NK-92 (cell line): ENCODE measurements around the gene CCIN.
"Not testable (repeated sequence)": the region's sequence is repeated elsewhere in the genome, so short reads cannot be mapped to it uniquely, and the experiment has no call there.

ENCODE experiments used
- DNase-seq: peaks from one replicate; lab custom pipeline; 2025; ENCODE audit not compliant: unreplicated experiment; lab: John Stamatoyannopoulos, UW

Gene CCIN

GRCh38 chr9:36158122-36158521, 11.1 kb upstream of the CCIN start:
- no peak for DNase-seq

GRCh38 chr9:36158917-36159316, 10.3 kb upstream of the CCIN start:
- no peak for DNase-seq

- not testable (repeated sequence) for DNase-seq
Measured at GRCh38 chr9:36159509-36159908, 9.7 kb upstream of the CCIN start.

- DNase-seq, result not testable (repeated sequence)
Measured at GRCh38 chr9:36160126-36160525, 9.1 kb upstream of the CCIN start.

- DNase-seq, result no peak
Measured at GRCh38 chr9:36161187-36161586, 8.0 kb upstream of the CCIN start.

- DNase-seq, result no peak
Measured at GRCh38 chr9:36162211-36162738, 6.9 kb upstream of the CCIN start.

GRCh38 chr9:36163049-36163785, 6.0 kb upstream of the CCIN start:
- no peak for DNase-seq

GRCh38 chr9:36163786-36164170, 5.4 kb upstream of the CCIN start:
- DNase-seq, result no peak

- no peak for DNase-seq
Measured at GRCh38 chr9:36164372-36164771, 4.8 kb upstream of the CCIN start.

- DNase-seq, result no peak
Measured at GRCh38 chr9:36164989-36165388, 4.2 kb upstream of the CCIN start.

GRCh38 chr9:36165826-36166167, 3.4 kb upstream of the CCIN start:
- no peak for DNase-seq

- no peak for DNase-seq
Measured at GRCh38 chr9:36166168-36166927, 2.8 kb upstream of the CCIN start.

- DNase-seq, result no peak
Measured at GRCh38 chr9:36169708-36170107, 520 bp downstream of the CCIN start.

- no peak for DNase-seq
Measured at GRCh38 chr9:36170531-36170930, 1.3 kb downstream of the CCIN start.

GRCh38 chr9:36173861-36174260, 4.7 kb downstream of the CCIN start:
- no peak for DNase-seq

GRCh38 chr9:36174271-36174670, 5.1 kb downstream of the CCIN start:
- DNase-seq, result no peak

GRCh38 chr9:36174731-36175130, 5.5 kb downstream of the CCIN start:
- DNase-seq, result no peak

GRCh38 chr9:36175209-36175608, 6.0 kb downstream of the CCIN start:
- not testable (repeated sequence) for DNase-seq

GRCh38 chr9:36176496-36176895, 7.3 kb downstream of the CCIN start:
- not testable (repeated sequence) for DNase-seq

GRCh38 chr9:36177571-36177970, 8.4 kb downstream of the CCIN start:
- DNase-seq, result no peak

- DNase-seq, result not testable (repeated sequence)
Measured at GRCh38 chr9:36180243-36180642, 11.1 kb downstream of the CCIN start.

GRCh38 chr9:36187414-36187813, 18.2 kb downstream of the CCIN start:
- DNase-seq, result no peak
